AG04450 (cell line): ENCODE results near the gene STOML2. TPM values are rescaled to one million over a fixed set of nuclear protein-coding genes. Genes with fewer than 3 reads are reported as not detected.

Source experiments
- CTCF ChIA-PET: fragments of 300-600, 350-600 bp; formaldehyde crosslinking; extraction: SDS; loops from one replicate; lab custom pipeline; 2022; ENCODE audit warnings: antibody characterized with exemption, inconsistent platforms; lab: Charles Lee
- POLR2A ChIA-PET: fragments of 350-600 bp; formaldehyde crosslinking; extraction: SDS; loops from one replicate; lab custom pipeline; 2021; ENCODE audit warnings: antibody characterized with exemption, inconsistent platforms; lab: Yijun Ruan, JAX
- DNase-seq: peaks from one replicate; pipeline ENCODE4 v3.0.0-alpha.2; 2011; ENCODE audit warnings: low read depth, low spot score
- H3K27ac ChIP-seq: one replicate; pipeline ENCODE4 v1.5.1; 2012; ENCODE audit warnings: low read depth, low read length, control low read depth
- H3K27me3 ChIP-seq: one replicate; pipeline ENCODE4 v1.6.0; 2012; ENCODE audit warnings: low read length; ENCODE audit not compliant: control insufficient read depth, insufficient read depth
- H3K4me3 ChIP-seq: 2 replicates; pipeline ENCODE4 v1.5.1; 2011; ENCODE audit warnings: mild to moderate bottlenecking, low read depth, low read length, control low read depth
- H3K9me3 ChIP-seq: 2 replicates; pipeline ENCODE4 v1.5.1; 2012; ENCODE audit warnings: low read length; ENCODE audit not compliant: control insufficient read depth, insufficient read depth
- polyA plus RNA-seq: library from polyadenylated mRNA; depleted of rRNA; stranded (reverse); fragments of >200 nt; gene quantifications from 2 replicates; pipeline ENCODE4 v1.2.3, GENCODE V29; 2011
- TF ChIP-seq, protein P1 (sequence below): IDR thresholded peaks from 2 replicates; pipeline ENCODE4 v1.5.1; 2011; ENCODE audit warnings: low read depth, low read length, control low read depth, inconsistent platforms

Gene STOML2
- polyA plus RNA-seq, 1 experiment = 125 TPM

DNA sequence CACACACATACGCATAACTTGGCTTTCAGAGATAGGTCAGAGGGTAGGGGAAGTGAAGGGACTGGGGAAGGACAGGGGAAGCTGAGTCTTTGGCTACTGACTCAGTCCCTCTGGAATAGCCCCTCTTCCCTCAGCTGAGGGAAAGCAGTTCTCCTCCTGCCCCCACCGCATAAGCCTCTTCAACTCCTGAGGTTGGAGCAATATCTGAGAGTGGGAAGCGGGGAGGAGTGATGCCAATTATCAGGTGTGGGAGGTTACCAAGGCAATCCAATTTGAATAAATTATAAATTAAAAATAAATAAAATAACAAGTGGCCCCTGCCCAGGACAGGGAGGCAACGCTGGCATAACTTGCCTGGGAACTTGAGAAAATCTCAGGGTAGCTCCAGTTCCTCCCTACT lies 1.7 kb upstream of the STOML2 start:
- Histone ChIP-seq H3K4me3 (no peak overlapping the region), H3K27ac (no peak overlapping the region), H3K9me3 (no peaks in the 10 kb centered on the region; the same call in 1 of the 2 replicates), H3K27me3 (no peaks in the 10 kb centered on the region)
- ChIA-PET CTCF (interaction anchor here (0.6 kb wide), 1 partner anchor 10 kb away, joined by 3 read pairs; no protein-coding TSS in a partner anchor), POLR2A (no interaction called here)
- no peak for DNase-seq
- TF ChIP-seq, protein P1, sequence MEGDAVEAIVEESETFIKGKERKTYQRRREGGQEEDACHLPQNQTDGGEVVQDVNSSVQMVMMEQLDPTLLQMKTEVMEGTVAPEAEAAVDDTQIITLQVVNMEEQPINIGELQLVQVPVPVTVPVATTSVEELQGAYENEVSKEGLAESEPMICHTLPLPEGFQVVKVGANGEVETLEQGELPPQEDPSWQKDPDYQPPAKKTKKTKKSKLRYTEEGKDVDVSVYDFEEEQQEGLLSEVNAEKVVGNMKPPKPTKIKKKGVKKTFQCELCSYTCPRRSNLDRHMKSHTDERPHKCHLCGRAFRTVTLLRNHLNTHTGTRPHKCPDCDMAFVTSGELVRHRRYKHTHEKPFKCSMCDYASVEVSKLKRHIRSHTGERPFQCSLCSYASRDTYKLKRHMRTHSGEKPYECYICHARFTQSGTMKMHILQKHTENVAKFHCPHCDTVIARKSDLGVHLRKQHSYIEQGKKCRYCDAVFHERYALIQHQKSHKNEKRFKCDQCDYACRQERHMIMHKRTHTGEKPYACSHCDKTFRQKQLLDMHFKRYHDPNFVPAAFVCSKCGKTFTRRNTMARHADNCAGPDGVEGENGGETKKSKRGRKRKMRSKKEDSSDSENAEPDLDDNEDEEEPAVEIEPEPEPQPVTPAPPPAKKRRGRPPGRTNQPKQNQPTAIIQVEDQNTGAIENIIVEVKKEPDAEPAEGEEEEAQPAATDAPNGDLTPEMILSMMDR = no peak

GRCh38 chr9:35103660-35104191 lies 795 bp upstream of the STOML2 start:
- CTCF ChIA-PET = interaction anchor here (0.6 to 1.3 kb wide), 4 partner anchors 11 to 374 kb away, joined by 3 read pairs; no protein-coding TSS in a partner anchor
- H3K9me3 ChIP-seq = no peaks in the 10 kb centered on the region; the same call in 1 of the 2 replicates
- H3K4me3 ChIP-seq = peak overlapping the region; percentile 52
- DNase-seq = no peak
- TF ChIP-seq, protein P1 = no peak
- POLR2A ChIA-PET = interaction anchor here (0.9 to 2.3 kb wide), 5 partner anchors 8 to 32 kb away, joined by 3 to 12 read pairs (median 9); partner anchors contain the start of genes ATOSB, FANCG and VCP
- peak overlapping the region; percentile 47 for H3K27ac ChIP-seq
- H3K27me3 ChIP-seq = no peaks in the 10 kb centered on the region

DNA sequence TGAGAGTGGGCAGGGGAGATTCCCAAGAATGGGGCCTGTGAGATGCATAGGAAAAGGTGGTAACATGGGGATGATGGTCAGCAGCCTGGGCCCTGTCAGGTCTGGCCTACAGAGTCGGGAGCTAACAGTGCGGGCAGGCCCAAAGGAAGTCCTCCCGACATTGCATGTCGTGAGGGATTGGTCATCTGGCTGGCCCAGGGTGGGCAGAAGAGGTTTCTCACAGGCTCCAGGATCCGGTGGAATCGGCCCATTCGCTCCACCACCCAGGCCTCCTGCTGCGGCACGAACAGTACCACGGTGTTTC lies 514 bp downstream of the STOML2 start:
- H3K27ac ChIP-seq = peak overlapping the region; percentile 48
- peak overlapping the region; percentile 82 for H3K4me3 ChIP-seq
- ChIA-PET POLR2A (interaction anchor here (1.3 to 2.3 kb wide), 3 partner anchors 9 to 30 kb away, joined by 6 to 12 read pairs (median 11); partner anchors contain the start of gene VCP), CTCF (interaction anchor here (0.6 to 1.5 kb wide), 4 partner anchors 22 to 203 kb away, joined by 3 read pairs; no protein-coding TSS in a partner anchor)
- TF ChIP-seq, protein P1 = no peak
- H3K9me3 ChIP-seq = no peaks in the 10 kb centered on the region; the same call in 1 of the 2 replicates
- no peaks in the 10 kb centered on the region for H3K27me3 ChIP-seq
- no peak for DNase-seq

DNA sequence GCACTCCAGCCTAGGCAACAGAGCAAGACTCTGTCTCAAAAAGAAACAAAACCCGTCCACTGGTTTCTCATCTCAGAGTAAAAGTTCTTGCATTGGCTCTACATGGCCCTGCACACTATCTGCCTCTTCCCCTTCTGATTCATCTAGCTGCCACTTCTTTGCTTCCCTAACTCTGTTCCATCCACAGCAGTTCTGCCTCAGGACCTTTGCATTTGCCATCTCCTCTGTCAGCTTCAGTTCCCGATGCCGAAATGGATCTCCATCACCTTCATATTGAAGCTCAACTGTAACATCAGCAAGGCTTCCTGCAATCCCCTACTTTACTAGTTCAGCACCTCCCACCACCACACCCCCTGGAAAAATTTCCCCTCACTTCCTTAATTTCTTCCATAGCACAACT lies 5.4 kb downstream of the STOML2 start:
- Histone ChIP-seq H3K27ac (no peak overlapping the region), H3K27me3 (no peaks in the 10 kb centered on the region), H3K4me3 (no peak overlapping the region), H3K9me3 (no peaks in the 10 kb centered on the region; the same call in 1 of the 2 replicates)
- CTCF ChIA-PET = interaction anchor here (1.8 to 4.2 kb wide), 3 partner anchors 113 to 199 kb away, joined by 7 to 115 read pairs (median 9); no protein-coding TSS in a partner anchor
- POLR2A ChIA-PET = interaction anchor here (0.7 kb wide), 1 partner anchor 603 kb away, joined by 3 read pairs; no protein-coding TSS in a partner anchor
- no peak for DNase-seq
- TF ChIP-seq, protein P1 = no peak
